Ovary (tissue), 9 donors: Measurements from ENCODE around the gene GOLGA5. TPM values are rescaled to one million over a fixed set of nuclear protein-coding genes. Genes with fewer than 3 reads are reported as not detected.
"Not testable (repeated sequence)": the region's sequence is repeated elsewhere in the genome, so short reads cannot be mapped to it uniquely, and the experiment has no call there.

Experiments
- DNase-seq, 5 donors: peaks; one replicate each; pipeline ENCODE4 v3.0.0-alpha.2; 2019 to 2020
- H3K27ac ChIP-seq, 2 donors: fragments of 200-600 bp; one replicate each; pipeline versions ENCODE4 v1.5.1 to v1.8.0; 2019 to 2022
- H3K27me3 ChIP-seq: fragments of 200-600 bp; one replicate; pipeline ENCODE4 v1.8.0; 2022
- H3K36me3 ChIP-seq: fragments of 200-600 bp; sonication (generic); one replicate; pipeline ENCODE4 v1.5.1; 2019
- H3K4me1 ChIP-seq: one replicate; pipeline ENCODE4 v1.8.1; 2013; ENCODE audit warnings: mild to moderate bottlenecking, moderate library complexity; ENCODE audit not compliant: insufficient read depth
- H3K4me3 ChIP-seq: fragments of 200-600 bp; sonication (generic); one replicate; pipeline ENCODE4 v1.5.1; 2017
- H3K9me3 ChIP-seq, 2 donors: fragments of 200-600 bp in 1 of 2; sonication (generic) in 1 of 2; one replicate each; pipeline versions ENCODE4 v1.5.1 to v1.8.1; 2013 to 2019; ENCODE audit warnings: mild to moderate bottlenecking in 1 of 2, moderate library complexity in 1 of 2
- EP300 ChIP-seq: sonication (generic); formaldehyde crosslinking; IDR thresholded peaks from one replicate; pipeline ENCODE4 v1.6.1; 2017; ENCODE audit warnings: antibody characterized with exemption
- POLR2A ChIP-seq: fragments of 450-650 bp; IDR thresholded peaks from one replicate; pipeline ENCODE4 v1.6.1; 2017; ENCODE audit warnings: antibody characterized with exemption, mild to moderate bottlenecking, moderate library complexity
- WGBS, 3 donors: extraction: QIAGEN DNeasy Blood & Tissue Kit in 1 of 3; methylation state at CpG; one replicate each; pipeline versions ENCODE4 v1.1.5 to v1.1.7; 2013 to 2017; 5-methylcytosine and 5-hydroxymethylcytosine counted together
- intact Hi-C, 4 donors: fragments of 100-400 bp; cut with DNase I; formaldehyde crosslinking; loops; one replicate each; pipeline versions ENCODE4 v1.11.0 to v1.15.1; 2022 to 2023
- polyA plus RNA-seq, 2 donors: library from polyadenylated mRNA; stranded (reverse); fragments of 200-250 nt in 1 of 2; fragments of 350-450 nt in 1 of 2; fragmentation: Illumina TruSeq in 1 of 2; extraction: RNeasy Lipid Tissue Mini Kit (QIAGEN cat#74804) in 1 of 2; gene quantifications; one replicate each; pipeline ENCODE4 v1.2.3, GENCODE V29; 2013 to 2014
- total RNA-seq, 7 donors: library from RNA; depleted of rRNA in 2 of 7; stranded (reverse); fragments of >200 nt in 2 of 7; fragmentation: NEBNext Ultra II Directional in 3 of 7; extraction: Animal tissue kit (Norgen Biotek cat#: 25700) in 3 of 7; gene quantifications; one replicate each; pipeline versions ENCODE4 v1.1.0 to v1.2.4, GENCODE V29; 2016 to 2023
- TF ChIP-seq, protein P1 (sequence below), 3 donors: fragments of 450-650 bp in 2 of 3; fragments of 200-600 bp in 1 of 3; IDR thresholded peaks; one replicate each; pipeline versions ENCODE4 v1.5.1 to v1.8.0; 2016 to 2022; ENCODE audit warnings: antibody characterized with exemption in 3 of 3, mild to moderate bottlenecking in 1 of 3
- donor health status: DM: no; HTN: no; CAD: no; lungs with moderate emphysema.
- donor health status: DM: no; HTN: no; CAD: no.
- donor health status: Bipolar disorder and iron deficiency.
- donor health status: DM: yes; HTN: yes; CAD: no.
- donor health status: DM: no; HTN: no; CAD: no.
- donor health status: DM: yes; HTN: yes; CAD: no.

GOLGA5 gene
- total and polyA plus RNA-seq, 9 donors = 19.6 to 31.2 (median 25.9) TPM

DNA sequence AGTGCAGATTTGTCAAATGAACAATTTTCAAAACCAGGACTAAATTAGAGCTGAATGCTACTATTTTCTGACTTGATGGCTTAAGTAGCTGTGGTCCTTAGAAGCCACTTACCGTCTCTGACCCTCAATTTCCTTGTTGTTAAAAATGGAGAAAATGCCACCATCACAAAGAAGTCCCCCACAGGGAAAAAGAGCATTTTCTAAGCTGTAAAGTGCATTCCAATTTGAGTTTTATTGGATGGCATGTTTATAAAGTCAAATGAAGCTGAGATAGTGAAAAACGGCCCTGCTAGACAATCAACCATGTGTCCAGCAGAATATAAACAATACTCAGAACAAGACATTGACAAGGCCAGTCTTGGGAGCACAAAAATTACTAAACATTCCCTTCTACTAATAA, 53.6 kb downstream of the GOLGA5 start:
- WGBS, 3 donors = 57 to 70% (median 58%) methylated on average over 2 of the region's 2 CpGs
- intact Hi-C loops = no loop called here

GRCh38 chr14:92848887-92849286, 54.8 kb downstream of the GOLGA5 start:
- no peak for DNase-seq
- Histone ChIP-seq H3K36me3 (no peaks in the 10 kb centered on the region), H3K27ac (no peak overlapping the region), H3K27me3 (no peaks in the 10 kb centered on the region), H3K9me3 (peaks cover 0 to 3% of the 10 kb centered on the region in 2 donors), H3K4me3 (no peak overlapping the region), H3K4me1 (no peaks in the 10 kb centered on the region)
- TF ChIP-seq EP300 (no peak), POLR2A (no peak)
- TF ChIP-seq, protein P1, sequence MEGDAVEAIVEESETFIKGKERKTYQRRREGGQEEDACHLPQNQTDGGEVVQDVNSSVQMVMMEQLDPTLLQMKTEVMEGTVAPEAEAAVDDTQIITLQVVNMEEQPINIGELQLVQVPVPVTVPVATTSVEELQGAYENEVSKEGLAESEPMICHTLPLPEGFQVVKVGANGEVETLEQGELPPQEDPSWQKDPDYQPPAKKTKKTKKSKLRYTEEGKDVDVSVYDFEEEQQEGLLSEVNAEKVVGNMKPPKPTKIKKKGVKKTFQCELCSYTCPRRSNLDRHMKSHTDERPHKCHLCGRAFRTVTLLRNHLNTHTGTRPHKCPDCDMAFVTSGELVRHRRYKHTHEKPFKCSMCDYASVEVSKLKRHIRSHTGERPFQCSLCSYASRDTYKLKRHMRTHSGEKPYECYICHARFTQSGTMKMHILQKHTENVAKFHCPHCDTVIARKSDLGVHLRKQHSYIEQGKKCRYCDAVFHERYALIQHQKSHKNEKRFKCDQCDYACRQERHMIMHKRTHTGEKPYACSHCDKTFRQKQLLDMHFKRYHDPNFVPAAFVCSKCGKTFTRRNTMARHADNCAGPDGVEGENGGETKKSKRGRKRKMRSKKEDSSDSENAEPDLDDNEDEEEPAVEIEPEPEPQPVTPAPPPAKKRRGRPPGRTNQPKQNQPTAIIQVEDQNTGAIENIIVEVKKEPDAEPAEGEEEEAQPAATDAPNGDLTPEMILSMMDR (IDR thresholded peaks at IDR 0.05) = no peak
- intact Hi-C loops = no loop called here
- 11 to 14% (median 13%) methylated on average over 4 of the region's 4 CpGs for WGBS, 3 donors

More for the DNA sequence above, 53.6 kb downstream of the GOLGA5 start:
- Histone ChIP-seq H3K27me3 (no peaks in the 10 kb centered on the region), H3K4me3 (no peak overlapping the region), H3K9me3 (peaks cover 0 to 2% of the 10 kb centered on the region in 2 donors), H3K4me1 (no peaks in the 10 kb centered on the region), H3K36me3 (no peaks in the 10 kb centered on the region), H3K27ac (no peak overlapping the region)
- no peak for DNase-seq
- no peak for TF ChIP-seq POLR2A
- TF ChIP-seq, protein P1 (IDR thresholded peaks at IDR 0.05) = no peak

- H3K27me3 ChIP-seq = no peaks in the 10 kb centered on the region
- H3K9me3 ChIP-seq = peaks cover 0 to 3% of the 10 kb centered on the region in 2 donors
- no peak overlapping the region for H3K27ac ChIP-seq
- H3K4me1 ChIP-seq = no peaks in the 10 kb centered on the region
- intact Hi-C loops = no loop called here
- no peak for DNase-seq
- no peak overlapping the region for H3K4me3 ChIP-seq
- TF ChIP-seq, protein P1 (IDR thresholded peaks at IDR 0.05) = no peak
- no peak for TF ChIP-seq POLR2A
- TF ChIP-seq EP300 = no peak
- H3K36me3 ChIP-seq = no peaks in the 10 kb centered on the region
- 75 to 90% (median 85%) methylated on average over 2 of the region's 2 CpGs for WGBS, 3 donors
Observed at GRCh38 chr14:92850492-92850891, 56.4 kb downstream of the GOLGA5 start.

GRCh38 chr14:92853136-92853535, 59.0 kb downstream of the GOLGA5 start:
- H3K36me3 ChIP-seq, H3K27me3 ChIP-seq, intact Hi-C loops, H3K27ac ChIP-seq, DNase-seq, H3K4me1 ChIP-seq, H3K4me3 ChIP-seq, H3K9me3 ChIP-seq: not testable (repeated sequence)
- 84 to 89% (median 89%) methylated on average over 7 to 8 of the region's 8 CpGs for WGBS, 3 donors

- Histone ChIP-seq H3K36me3 (no peaks in the 10 kb centered on the region), H3K9me3 (no peaks in the 10 kb centered on the region), H3K4me3 (no peak overlapping the region), H3K27ac (no peak overlapping the region), H3K27me3 (no peaks in the 10 kb centered on the region), H3K4me1 (no peaks in the 10 kb centered on the region)
- no peak for TF ChIP-seq EP300
- no peak for DNase-seq
- 78 to 86% (median 85%) methylated on average over 7 of the region's 7 CpGs for WGBS, 3 donors
- intact Hi-C loops = no loop called here
Observed at GRCh38 chr14:92860049-92860840, 66.1 kb downstream of the GOLGA5 start.
